Smooth muscle cell (in vitro differentiated cells): ENCODE results near the gene ABHD14A. TPM values are rescaled to one million over a fixed set of nuclear protein-coding genes. Genes with fewer than 3 reads are reported as not detected.

ENCODE experiments used
- DNase-seq: peaks from one replicate; lab custom pipeline; 2025; ENCODE audit not compliant: unreplicated experiment; lab: John Stamatoyannopoulos, UW
- H2AFZ ChIP-seq: fragments of 200-600 bp; sonication (generic); 2 replicates; pipeline ENCODE4 v1.6.0; 2016; ENCODE audit warnings: antibody characterized with exemption, low read depth, mild to moderate bottlenecking
- H3F3A ChIP-seq: fragments of 200-600 bp; sonication (generic); 2 replicates; pipeline ENCODE4 v1.6.0; 2017; ENCODE audit warnings: antibody characterized with exemption, low read depth
- H3K27ac ChIP-seq: fragments of 200-600 bp; sonication (generic); 2 replicates; pipeline ENCODE4 v1.5.1; 2016; ENCODE audit warnings: low read depth, mild to moderate bottlenecking
- H3K27me3 ChIP-seq: fragments of 200-600 bp; sonication (generic); 2 replicates; pipeline ENCODE4 v1.6.1; 2016; ENCODE audit warnings: low read depth, mild to moderate bottlenecking
- H3K36me3 ChIP-seq: fragments of 200-600 bp; sonication (generic); 2 replicates; pipeline ENCODE4 v1.5.1; 2016; ENCODE audit warnings: low read depth
- H3K4me1 ChIP-seq: fragments of 200-600 bp; sonication (generic); 2 replicates; pipeline ENCODE4 v1.5.1; 2016; ENCODE audit warnings: low read depth
- H3K4me2 ChIP-seq: fragments of 200-600 bp; sonication (generic); 2 replicates; pipeline ENCODE4 v1.6.0; 2016; ENCODE audit warnings: mild to moderate bottlenecking
- H3K4me3 ChIP-seq: fragments of 200-600 bp; sonication (generic); 2 replicates; pipeline ENCODE4 v1.5.1; 2016; ENCODE audit warnings: mild to moderate bottlenecking
- H3K79me2 ChIP-seq: fragments of 200-600 bp; sonication (generic); 2 replicates; pipeline ENCODE4 v1.6.0; 2016; ENCODE audit warnings: low read depth, mild to moderate bottlenecking
- H3K9ac ChIP-seq: fragments of 200-600 bp; sonication (generic); 2 replicates; pipeline ENCODE4 v1.6.0; 2016; ENCODE audit warnings: low read depth
- H3K9me3 ChIP-seq: fragments of 200-600 bp; sonication (generic); replicated peaks from 2 replicates; pipeline ENCODE4 v1.5.1; 2016; ENCODE audit warnings: low read depth
- H4K20me1 ChIP-seq: fragments of 200-600 bp; sonication (generic); 2 replicates; pipeline ENCODE4 v1.6.0; 2016; ENCODE audit warnings: low read depth
- WGBS: methylation state at CpG from one replicate; pipeline ENCODE4 v1.1.7; 2016; ENCODE audit warnings: low lambda C conversion rate; 5-methylcytosine and 5-hydroxymethylcytosine counted together
- polyA plus RNA-seq: library from polyadenylated mRNA; unstranded; fragments of >200 nt; fragmentation: Nextera tagmentation; extraction: Ambion mirVana; gene quantifications from 2 replicates; pipeline ENCODE4 v1.2.1, GENCODE V29; 2016
- total RNA-seq: library from RNA; depleted of rRNA; stranded (reverse); fragments of >200 nt; gene quantifications from 2 replicates; pipeline ENCODE4 v1.2.3, GENCODE V29; 2014
- TF ChIP-seq, protein P1 (sequence below): fragments of 200-600 bp; sonication (generic); IDR thresholded peaks from 2 replicates; pipeline ENCODE4 v1.5.1; 2017; ENCODE audit warnings: borderline replicate concordance, mild to moderate bottlenecking, antibody characterized with exemption; ENCODE audit not compliant: insufficient read depth, poor library complexity, severe bottlenecking

ABHD14A gene
- total and polyA plus RNA-seq, 2 experiments from 2014 or later = 16.1 to 49.7 TPM

DNA sequence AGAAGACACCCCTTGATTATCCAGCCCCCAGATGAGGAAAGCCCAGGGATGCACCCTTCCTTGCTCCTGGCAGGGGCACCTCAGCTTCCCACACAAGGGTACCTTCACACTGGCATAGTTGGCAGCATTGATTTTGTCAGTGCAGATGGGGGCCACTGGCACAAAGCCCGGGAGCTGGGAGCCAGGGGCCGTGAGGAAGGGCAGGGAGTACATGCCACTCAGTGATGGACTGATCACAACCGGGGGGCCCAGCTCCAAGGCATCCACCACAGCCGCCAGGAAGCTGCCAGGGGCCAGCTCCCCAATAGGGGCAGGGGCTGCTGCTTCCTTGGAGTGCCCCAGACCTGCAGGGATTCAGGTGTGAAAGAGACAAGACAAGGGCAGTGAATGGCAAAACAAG is 5.0 kb upstream of the ABHD14A start:
- H3K79me2 ChIP-seq = peaks cover 28% of the 10 kb centered on the region
- peaks cover 18% of the 10 kb centered on the region for H3F3A ChIP-seq
- H3K4me3 ChIP-seq = no peak overlapping the region
- TF ChIP-seq, protein P1, sequence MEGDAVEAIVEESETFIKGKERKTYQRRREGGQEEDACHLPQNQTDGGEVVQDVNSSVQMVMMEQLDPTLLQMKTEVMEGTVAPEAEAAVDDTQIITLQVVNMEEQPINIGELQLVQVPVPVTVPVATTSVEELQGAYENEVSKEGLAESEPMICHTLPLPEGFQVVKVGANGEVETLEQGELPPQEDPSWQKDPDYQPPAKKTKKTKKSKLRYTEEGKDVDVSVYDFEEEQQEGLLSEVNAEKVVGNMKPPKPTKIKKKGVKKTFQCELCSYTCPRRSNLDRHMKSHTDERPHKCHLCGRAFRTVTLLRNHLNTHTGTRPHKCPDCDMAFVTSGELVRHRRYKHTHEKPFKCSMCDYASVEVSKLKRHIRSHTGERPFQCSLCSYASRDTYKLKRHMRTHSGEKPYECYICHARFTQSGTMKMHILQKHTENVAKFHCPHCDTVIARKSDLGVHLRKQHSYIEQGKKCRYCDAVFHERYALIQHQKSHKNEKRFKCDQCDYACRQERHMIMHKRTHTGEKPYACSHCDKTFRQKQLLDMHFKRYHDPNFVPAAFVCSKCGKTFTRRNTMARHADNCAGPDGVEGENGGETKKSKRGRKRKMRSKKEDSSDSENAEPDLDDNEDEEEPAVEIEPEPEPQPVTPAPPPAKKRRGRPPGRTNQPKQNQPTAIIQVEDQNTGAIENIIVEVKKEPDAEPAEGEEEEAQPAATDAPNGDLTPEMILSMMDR = no peak
- H3K27ac ChIP-seq = no peak overlapping the region
- no peaks in the 10 kb centered on the region for H3K36me3 ChIP-seq
- no peak for DNase-seq
- H3K27me3 ChIP-seq = no peaks in the 10 kb centered on the region
- no peaks in the 10 kb centered on the region for H3K9me3 ChIP-seq
- H4K20me1 ChIP-seq = peaks cover 10% of the 10 kb centered on the region
- H3K4me2 ChIP-seq = no peak overlapping the region
- H3K4me1 ChIP-seq = peaks cover 42% of the 10 kb centered on the region
- no peak overlapping the region for H3K9ac ChIP-seq
- H2AFZ ChIP-seq = no peak overlapping the region
- 96% methylated on average over 4 of the region's 4 CpGs for WGBS

DNA sequence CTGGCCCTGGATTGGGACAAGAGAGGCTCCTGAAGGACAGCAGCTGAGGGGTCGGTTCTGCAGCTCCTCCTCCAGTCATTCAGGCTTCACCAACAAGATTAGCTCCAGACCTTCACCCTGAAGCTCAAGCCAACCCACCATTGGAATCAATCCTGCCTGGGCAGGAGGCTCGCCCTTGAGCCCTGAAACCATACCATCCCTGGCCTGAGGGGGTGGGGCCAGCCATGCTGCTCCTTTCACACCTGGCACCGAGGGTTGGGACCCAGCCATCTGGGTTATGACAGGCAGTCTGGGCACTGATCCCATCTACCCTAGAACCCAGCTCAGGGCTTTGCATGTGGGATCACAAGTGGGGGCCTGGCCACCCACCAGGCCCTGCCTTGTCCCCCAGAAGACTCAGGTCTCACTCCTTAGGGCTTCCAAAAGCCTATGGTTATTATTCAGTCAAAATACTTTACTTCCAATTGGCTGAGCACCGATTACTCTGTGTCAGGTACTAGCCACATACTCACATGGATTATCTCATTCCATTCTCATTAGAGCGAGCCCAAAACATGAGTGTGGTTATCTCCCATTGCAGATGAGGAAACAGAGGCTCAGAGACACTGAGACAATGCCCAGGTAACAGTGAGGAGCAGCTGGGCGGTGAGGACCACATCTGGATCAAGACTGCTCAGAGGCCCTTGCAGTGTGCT is 4.1 kb upstream of the ABHD14A start:
- H3F3A ChIP-seq = peaks cover 24% of the 10 kb centered on the region
- H3K9me3 ChIP-seq = no peaks in the 10 kb centered on the region
- no peak overlapping the region for H3K4me2 ChIP-seq
- H2AFZ ChIP-seq = no peak overlapping the region
- H3K36me3 ChIP-seq = no peaks in the 10 kb centered on the region
- H3K4me3 ChIP-seq = no peak overlapping the region
- H4K20me1 ChIP-seq = peaks cover 4% of the 10 kb centered on the region
- TF ChIP-seq, protein P1 = no peak
- WGBS = 87% methylated on average over 6 of the region's 6 CpGs
- H3K27ac ChIP-seq = no peak overlapping the region
- peaks cover 20% of the 10 kb centered on the region for H3K79me2 ChIP-seq
- H3K4me1 ChIP-seq = peaks cover 38% of the 10 kb centered on the region
- no peak overlapping the region for H3K9ac ChIP-seq
- no peak for DNase-seq
- H3K27me3 ChIP-seq = no peaks in the 10 kb centered on the region

DNA sequence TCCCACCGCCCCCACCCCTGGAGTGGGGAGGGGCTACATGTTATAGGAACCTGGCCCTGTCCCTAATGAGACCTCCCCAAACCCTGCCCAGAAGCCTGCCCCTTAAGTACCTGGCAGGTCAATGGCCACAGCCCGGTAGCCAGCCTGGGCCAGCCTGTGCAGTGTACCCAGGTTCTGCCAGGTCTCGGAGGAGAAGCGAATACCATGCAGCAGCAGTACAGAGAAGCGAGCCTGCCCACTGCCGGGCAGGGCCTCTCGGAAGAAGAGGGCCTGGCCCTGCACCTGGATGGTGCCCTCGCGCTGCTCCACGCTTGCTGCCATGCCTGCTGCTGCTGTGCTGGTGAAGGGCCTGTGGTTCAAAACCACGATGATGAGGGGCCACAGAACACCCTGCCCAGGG is 3.5 kb upstream of the ABHD14A start:
- H3K9me3 ChIP-seq = no peaks in the 10 kb centered on the region
- no peak overlapping the region for H3K9ac ChIP-seq
- peaks cover 33% of the 10 kb centered on the region for H3K4me1 ChIP-seq
- H2AFZ ChIP-seq = no peak overlapping the region
- H3K4me3 ChIP-seq = no peak overlapping the region
- H3K36me3 ChIP-seq = no peaks in the 10 kb centered on the region
- H3K27me3 ChIP-seq = no peaks in the 10 kb centered on the region
- H3F3A ChIP-seq = peaks cover 29% of the 10 kb centered on the region
- no peak for DNase-seq
- TF ChIP-seq, protein P1 = no peak
- H3K4me2 ChIP-seq = no peak overlapping the region
- WGBS = 95% methylated on average over 11 of the region's 11 CpGs
- H4K20me1 ChIP-seq = peaks cover 4% of the 10 kb centered on the region
- H3K79me2 ChIP-seq = peaks cover 14% of the 10 kb centered on the region
- no peak overlapping the region for H3K27ac ChIP-seq
